WERI-Rb-1 (cell line): ENCODE measurements around the gene C16orf46.

Experiments
- DNase-seq: peaks from one replicate; pipeline ENCODE4 v3.0.0-alpha.2; 2020
- H3K27ac ChIP-seq: fragments of 250-450 bp; sonication (Bioruptor Pico); 2 replicates; pipeline ENCODE4 v1.5.1; 2020; ENCODE audit warnings: mild to moderate bottlenecking, moderate library complexity
- H3K27me3 ChIP-seq: fragments of 250-450 bp; sonication (Bioruptor Pico); 2 replicates; pipeline ENCODE4 v1.5.1; 2021; ENCODE audit warnings: mild to moderate bottlenecking, low read depth, moderate library complexity; ENCODE audit not compliant: insufficient read depth, severe bottlenecking
- H3K36me3 ChIP-seq: fragments of 250-450 bp; sonication (Bioruptor Pico); 2 replicates; pipeline ENCODE4 v1.5.1; 2020; ENCODE audit warnings: mild to moderate bottlenecking, moderate library complexity
- H3K4me3 ChIP-seq: 2 replicates; pipeline ENCODE4 v1.5.1; 2011; ENCODE audit warnings: low read depth, mild to moderate bottlenecking, control low read depth, low read length
- H3K9me3 ChIP-seq: fragments of 250-450 bp; sonication (Bioruptor Pico); 2 replicates; pipeline ENCODE4 v1.5.1; 2021; ENCODE audit warnings: mild to moderate bottlenecking, moderate library complexity; ENCODE audit not compliant: severe bottlenecking
- TF ChIP-seq, protein P1 (sequence below): IDR thresholded peaks from 2 replicates; pipeline ENCODE4 v1.5.1; 2011; ENCODE audit warnings: low read depth, mild to moderate bottlenecking, control low read depth, inconsistent platforms, low read length

C16orf46 gene

DNA sequence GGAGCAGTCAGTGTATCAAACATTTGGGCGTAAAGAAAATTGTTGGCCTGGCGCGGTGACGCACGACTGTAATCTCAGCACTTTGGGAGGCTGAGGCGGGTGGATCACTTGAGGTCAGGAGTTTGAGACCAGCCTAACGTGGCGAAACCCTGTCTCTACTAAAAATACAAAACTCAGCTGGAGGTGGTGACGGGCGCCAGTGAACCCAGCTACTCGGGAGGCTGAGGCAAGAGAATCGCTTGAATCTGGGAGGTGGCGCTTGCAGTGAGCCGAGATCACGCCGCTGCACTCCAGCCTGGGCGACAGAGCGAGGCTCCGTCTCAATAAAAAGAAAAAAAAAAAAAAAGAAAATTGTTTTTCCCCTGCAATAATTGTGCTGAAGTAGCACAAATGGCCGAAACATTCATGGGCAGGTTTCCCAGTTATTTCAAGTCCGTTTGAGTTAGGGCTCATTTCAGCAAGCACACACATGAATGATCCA is 17.8 kb upstream of the C16orf46 start:
- Histone ChIP-seq H3K27me3 (no peaks in the 10 kb centered on the region), H3K9me3 (no peaks in the 10 kb centered on the region), H3K27ac (no peak overlapping the region), H3K4me3 (peak overlapping the region; percentile 52), H3K36me3 (no peaks in the 10 kb centered on the region)
- TF ChIP-seq, protein P1, sequence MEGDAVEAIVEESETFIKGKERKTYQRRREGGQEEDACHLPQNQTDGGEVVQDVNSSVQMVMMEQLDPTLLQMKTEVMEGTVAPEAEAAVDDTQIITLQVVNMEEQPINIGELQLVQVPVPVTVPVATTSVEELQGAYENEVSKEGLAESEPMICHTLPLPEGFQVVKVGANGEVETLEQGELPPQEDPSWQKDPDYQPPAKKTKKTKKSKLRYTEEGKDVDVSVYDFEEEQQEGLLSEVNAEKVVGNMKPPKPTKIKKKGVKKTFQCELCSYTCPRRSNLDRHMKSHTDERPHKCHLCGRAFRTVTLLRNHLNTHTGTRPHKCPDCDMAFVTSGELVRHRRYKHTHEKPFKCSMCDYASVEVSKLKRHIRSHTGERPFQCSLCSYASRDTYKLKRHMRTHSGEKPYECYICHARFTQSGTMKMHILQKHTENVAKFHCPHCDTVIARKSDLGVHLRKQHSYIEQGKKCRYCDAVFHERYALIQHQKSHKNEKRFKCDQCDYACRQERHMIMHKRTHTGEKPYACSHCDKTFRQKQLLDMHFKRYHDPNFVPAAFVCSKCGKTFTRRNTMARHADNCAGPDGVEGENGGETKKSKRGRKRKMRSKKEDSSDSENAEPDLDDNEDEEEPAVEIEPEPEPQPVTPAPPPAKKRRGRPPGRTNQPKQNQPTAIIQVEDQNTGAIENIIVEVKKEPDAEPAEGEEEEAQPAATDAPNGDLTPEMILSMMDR, result no peak
- no peak for DNase-seq

DNA sequence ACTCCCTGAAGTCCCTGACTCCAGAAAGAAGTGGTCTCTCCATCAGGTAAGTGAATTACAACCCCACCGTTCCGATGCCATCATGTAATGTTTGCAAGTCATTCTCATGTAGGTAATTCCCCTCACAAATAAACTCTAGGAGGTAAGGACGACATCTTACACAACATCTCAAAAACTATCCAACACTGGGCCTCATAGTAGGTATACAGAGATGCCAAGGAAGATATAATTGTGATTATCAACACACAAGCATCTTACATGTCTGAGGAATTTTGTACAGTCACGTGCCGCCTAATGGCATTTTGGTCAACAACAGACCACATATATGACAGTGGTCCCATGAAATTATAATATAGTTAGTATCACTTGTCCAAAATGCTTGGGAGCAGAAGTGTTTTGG is 11.8 kb upstream of the C16orf46 start:
- Histone ChIP-seq H3K36me3 (no peaks in the 10 kb centered on the region), H3K9me3 (no peaks in the 10 kb centered on the region), H3K27me3 (no peaks in the 10 kb centered on the region), H3K4me3 (no peak overlapping the region), H3K27ac (no peak overlapping the region)
- DNase-seq, result no peak
- TF ChIP-seq, protein P1, result no peak

DNA sequence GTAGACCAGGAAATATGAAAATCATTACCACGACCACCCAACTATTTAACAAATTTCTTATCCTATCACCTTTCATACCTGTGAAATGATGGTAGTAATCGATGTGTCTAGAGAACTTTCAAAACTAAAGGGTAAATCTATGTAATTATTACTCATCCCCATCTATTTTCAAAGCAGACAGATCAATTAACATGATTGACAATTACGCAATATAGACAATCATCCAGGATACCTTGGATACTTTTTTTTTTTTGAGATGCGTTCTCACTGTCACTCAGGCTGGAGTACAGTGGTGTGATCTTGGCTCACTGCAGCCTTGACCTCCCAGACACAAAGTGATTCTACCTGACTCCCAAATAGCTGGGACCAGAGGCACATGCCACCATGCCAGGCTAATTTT is 4.0 kb upstream of the C16orf46 start:
- H3K27me3 ChIP-seq, result no peaks in the 10 kb centered on the region
- H3K36me3 ChIP-seq, result no peaks in the 10 kb centered on the region
- no peak overlapping the region for H3K4me3 ChIP-seq
- H3K9me3 ChIP-seq, result no peaks in the 10 kb centered on the region
- DNase-seq, result no peak
- TF ChIP-seq, protein P1, result no peak
- no peak overlapping the region for H3K27ac ChIP-seq

GRCh38 chr16:81080233-81080632 is 3.2 kb upstream of the C16orf46 start:
- no peaks in the 10 kb centered on the region for H3K27me3 ChIP-seq
- H3K9me3 ChIP-seq, result no peaks in the 10 kb centered on the region
- TF ChIP-seq, protein P1, result no peak
- no peak overlapping the region for H3K27ac ChIP-seq
- H3K4me3 ChIP-seq, result no peak overlapping the region
- no peak for DNase-seq
- H3K36me3 ChIP-seq, result no peaks in the 10 kb centered on the region

- Histone ChIP-seq H3K27me3 (no peaks in the 10 kb centered on the region), H3K36me3 (no peaks in the 10 kb centered on the region), H3K9me3 (no peaks in the 10 kb centered on the region), H3K27ac (peak overlapping the region; percentile 81), H3K4me3 (peak overlapping the region; percentile 67)
- TF ChIP-seq, protein P1, result no peak
- peak; percentile 76 for DNase-seq
Observed at GRCh38 chr16:81076566-81077075, 417 bp downstream of the C16orf46 start.
